Fibroblast of lung (primary cell): ENCODE data around the gene ANKMY1. TPM values are rescaled to one million over a fixed set of nuclear protein-coding genes. Genes with fewer than 3 reads are reported as not detected.

Experiments used
- DNase-seq, 2 donors: peaks; one replicate each; pipeline versions ENCODE4 v3.0.0 to v3.0.0-alpha.2; 2010; ENCODE audit warnings: low read depth in 2 of 2
- H2AFZ ChIP-seq: 2 replicates; pipeline ENCODE4 v1.5.1; 2012; ENCODE audit warnings: low read length, control low read depth, inconsistent platforms
- H3K27ac ChIP-seq: 2 replicates; pipeline ENCODE4 v1.5.1; 2011; ENCODE audit warnings: low read length, control low read depth; ENCODE audit not compliant: insufficient read depth
- H3K27me3 ChIP-seq: 2 replicates; pipeline ENCODE4 v1.5.1; 2011; ENCODE audit warnings: mild to moderate bottlenecking, low read length; ENCODE audit not compliant: control insufficient read depth, insufficient read depth
- H3K36me3 ChIP-seq: 2 replicates; pipeline ENCODE4 v1.5.1; 2011; ENCODE audit warnings: low read length; ENCODE audit not compliant: control insufficient read depth, insufficient read depth
- H3K4me1 ChIP-seq: 2 replicates; pipeline ENCODE4 v1.5.1; 2011; ENCODE audit warnings: low read length; ENCODE audit not compliant: control insufficient read depth, insufficient read depth; ENCODE audit errors: extremely low read depth
- H3K4me2 ChIP-seq: 2 replicates; pipeline ENCODE4 v1.5.1; 2011; ENCODE audit warnings: low read length, control low read depth; ENCODE audit not compliant: insufficient read depth; ENCODE audit errors: extremely low read depth
- H3K4me3 ChIP-seq, 4 experiments: fragments of 200-600 bp in 1 of 4; sonication (generic) in 1 of 4; replicated peaks in 1 of 4; 2 replicates each; pipeline ENCODE4 v1.5.1; 2011 to 2016; ENCODE audit warnings: low read length in 4 of 4, low read depth in 3 of 4, mild to moderate bottlenecking in 3 of 4, control low read depth in 2 of 4, inconsistent platforms in 1 of 4, mixed read lengths in 1 of 4; ENCODE audit not compliant: insufficient read depth in 1 of 4; ENCODE audit errors: control extremely low read depth in 1 of 4
- H3K79me2 ChIP-seq: 2 replicates; pipeline ENCODE4 v1.5.1; 2012; ENCODE audit warnings: mild to moderate bottlenecking, low read length, inconsistent platforms; ENCODE audit not compliant: control insufficient read depth, insufficient read depth
- H3K9ac ChIP-seq: 2 replicates; pipeline ENCODE4 v1.5.1; 2011; ENCODE audit warnings: mild to moderate bottlenecking, low read length, control low read depth; ENCODE audit not compliant: insufficient read depth
- H3K9me3 ChIP-seq: 2 replicates; pipeline ENCODE4 v1.5.1; 2012; ENCODE audit warnings: low read depth, low read length; ENCODE audit not compliant: control insufficient read depth, insufficient read depth
- H4K20me1 ChIP-seq: 2 replicates; pipeline ENCODE4 v1.5.1; 2011; ENCODE audit warnings: low read length; ENCODE audit not compliant: control insufficient read depth, insufficient read depth; ENCODE audit errors: extremely low read depth
- EZH2 ChIP-seq: IDR thresholded peaks from 2 replicates; pipeline ENCODE4 v1.5.1; 2012; ENCODE audit warnings: low read length, control low read depth, mild to moderate bottlenecking; ENCODE audit errors: missing control alignments
- polyA plus RNA-seq, 2 donors: library from polyadenylated mRNA; depleted of rRNA in 1 of 2; stranded (reverse) in 1 of 2; unstranded in 1 of 2; fragments of >200 nt; gene quantifications; 2 replicates each; pipeline ENCODE4 v1.2.1, GENCODE V29; 2011 to 2012; ENCODE audit warnings: missing spikeins in 1 of 2
- total RNA-seq: library from RNA; depleted of rRNA; stranded (reverse); fragments of >200 nt; gene quantifications from 2 replicates; pipeline ENCODE4 v1.2.1, GENCODE V29; 2014
- TF ChIP-seq, protein P1 (sequence below), 2 donors: IDR thresholded peaks in 1 of 2; conservative IDR thresholded peaks in 1 of 2; 1 replicate in 1 of 2; 2 replicates in 1 of 2; pipeline ENCODE4 v1.5.1; 2011 to 2012; ENCODE audit warnings: low read length in 2 of 2, control low read depth in 1 of 2, inconsistent platforms in 1 of 2, low read depth in 1 of 2, mild to moderate bottlenecking in 1 of 2

ANKMY1 gene
- total and polyA plus RNA-seq, 2 donors (not counting 1 experiment from before 2014, with no cell fraction given) = 2.8 to 7.4 TPM

DNA sequence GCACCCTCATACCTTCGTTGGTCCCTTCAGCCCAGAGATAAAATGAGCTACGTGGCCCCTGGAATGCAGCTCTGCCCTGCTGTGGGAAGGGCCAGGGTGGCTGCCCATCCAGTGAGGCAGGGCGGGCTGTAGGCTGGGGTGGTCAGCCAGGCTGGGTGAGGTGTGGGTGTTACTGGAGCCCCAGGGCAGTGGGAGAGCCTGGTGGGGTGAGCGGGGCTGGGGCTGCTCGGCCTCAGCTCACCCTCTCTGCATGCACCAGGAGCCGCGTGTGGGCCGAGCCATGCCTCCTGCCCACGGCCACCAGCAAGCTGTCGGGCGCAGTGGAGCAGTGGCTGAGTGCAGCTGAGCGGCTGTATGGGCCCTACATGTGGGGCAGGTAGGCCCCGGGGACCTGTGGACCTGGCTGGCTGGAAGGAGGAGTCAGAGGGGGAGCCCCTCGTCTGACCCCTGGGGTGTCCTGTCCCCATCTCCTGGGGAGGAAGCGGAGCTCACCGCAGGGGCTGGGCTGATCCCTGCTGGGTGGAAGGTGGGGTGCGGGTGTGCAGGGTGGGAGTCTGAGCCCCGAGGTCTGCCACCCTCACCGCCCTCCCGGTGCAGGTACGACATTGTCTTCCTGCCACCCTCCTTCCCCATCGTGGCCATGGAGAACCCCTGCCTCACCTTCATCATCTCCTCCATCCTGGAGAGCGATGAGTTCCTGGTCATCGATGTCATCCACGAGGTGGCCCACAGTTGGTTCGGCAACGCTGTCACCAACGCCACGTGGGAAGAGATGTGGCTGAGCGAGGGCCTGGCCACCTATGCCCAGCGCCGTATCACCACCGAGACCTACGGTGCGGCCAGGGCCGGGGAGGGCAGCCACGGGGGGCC lies 16.0 kb upstream of the ANKMY1 start:
- Histone ChIP-seq H3K27ac (no peak overlapping the region), H3K79me2 (peaks cover 5% of the 10 kb centered on the region), H3K27me3 (no peaks in the 10 kb centered on the region), H3K4me1 (peaks cover 4% of the 10 kb centered on the region), H2AFZ (no peak overlapping the region), H3K36me3 (peaks cover 3% of the 10 kb centered on the region), H3K9me3 (no peaks in the 10 kb centered on the region), H3K4me3 (no peak overlapping the region), H3K4me2 (no peak overlapping the region), H3K9ac (no peak overlapping the region), H4K20me1 (no peaks in the 10 kb centered on the region)
- TF ChIP-seq EZH2 = no peak
- TF ChIP-seq, protein P1, sequence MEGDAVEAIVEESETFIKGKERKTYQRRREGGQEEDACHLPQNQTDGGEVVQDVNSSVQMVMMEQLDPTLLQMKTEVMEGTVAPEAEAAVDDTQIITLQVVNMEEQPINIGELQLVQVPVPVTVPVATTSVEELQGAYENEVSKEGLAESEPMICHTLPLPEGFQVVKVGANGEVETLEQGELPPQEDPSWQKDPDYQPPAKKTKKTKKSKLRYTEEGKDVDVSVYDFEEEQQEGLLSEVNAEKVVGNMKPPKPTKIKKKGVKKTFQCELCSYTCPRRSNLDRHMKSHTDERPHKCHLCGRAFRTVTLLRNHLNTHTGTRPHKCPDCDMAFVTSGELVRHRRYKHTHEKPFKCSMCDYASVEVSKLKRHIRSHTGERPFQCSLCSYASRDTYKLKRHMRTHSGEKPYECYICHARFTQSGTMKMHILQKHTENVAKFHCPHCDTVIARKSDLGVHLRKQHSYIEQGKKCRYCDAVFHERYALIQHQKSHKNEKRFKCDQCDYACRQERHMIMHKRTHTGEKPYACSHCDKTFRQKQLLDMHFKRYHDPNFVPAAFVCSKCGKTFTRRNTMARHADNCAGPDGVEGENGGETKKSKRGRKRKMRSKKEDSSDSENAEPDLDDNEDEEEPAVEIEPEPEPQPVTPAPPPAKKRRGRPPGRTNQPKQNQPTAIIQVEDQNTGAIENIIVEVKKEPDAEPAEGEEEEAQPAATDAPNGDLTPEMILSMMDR (conservative IDR thresholded peaks at IDR 0.05 in 1 of 2, IDR thresholded peaks at IDR 0.05 in 1 of 2; ENCODE audit: low read depth in 1 of 2, low read length in 2 of 2) = no peak
- no peak for DNase-seq

DNA sequence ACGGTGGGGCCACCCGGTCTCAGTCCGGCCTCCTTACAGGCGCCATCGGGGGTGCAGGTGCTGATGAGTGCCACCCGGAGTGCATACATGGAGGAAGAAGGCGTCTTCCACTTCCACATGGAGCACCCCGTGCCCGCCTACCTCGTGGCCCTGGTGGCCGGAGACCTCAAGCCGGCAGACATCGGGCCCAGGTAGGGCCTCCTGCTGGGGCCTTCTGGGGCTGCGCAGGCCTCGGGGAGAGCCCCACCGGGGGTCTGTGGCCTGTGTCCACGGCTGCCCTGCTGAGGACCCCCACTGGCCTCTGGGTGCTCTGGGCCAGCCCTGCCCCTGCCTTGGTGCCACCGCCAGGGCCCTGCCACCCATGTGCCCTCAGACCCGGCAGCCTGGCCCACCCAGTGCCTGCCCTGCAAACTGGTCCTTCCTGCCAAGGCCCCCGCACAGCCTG lies 15.3 kb upstream of the ANKMY1 start:
- H3K4me2 ChIP-seq = no peak overlapping the region
- H3K79me2 ChIP-seq = peaks cover 5% of the 10 kb centered on the region
- H3K27ac ChIP-seq = no peak overlapping the region
- peaks cover 3% of the 10 kb centered on the region for H3K36me3 ChIP-seq
- no peaks in the 10 kb centered on the region for H3K9me3 ChIP-seq
- no peaks in the 10 kb centered on the region for H4K20me1 ChIP-seq
- H3K4me3 ChIP-seq = no peak overlapping the region
- DNase-seq = no peak
- TF ChIP-seq, protein P1 (conservative IDR thresholded peaks at IDR 0.05 in 1 of 2, IDR thresholded peaks at IDR 0.05 in 1 of 2; ENCODE audit: low read depth in 1 of 2, low read length in 2 of 2) = no peak
- no peak for TF ChIP-seq EZH2
- no peak overlapping the region for H2AFZ ChIP-seq
- no peaks in the 10 kb centered on the region for H3K27me3 ChIP-seq
- peaks cover 4% of the 10 kb centered on the region for H3K4me1 ChIP-seq
- H3K9ac ChIP-seq = no peak overlapping the region

- no peak overlapping the region for H3K4me3 ChIP-seq
- no peak overlapping the region for H3K4me2 ChIP-seq
- no peaks in the 10 kb centered on the region for H4K20me1 ChIP-seq
- no peak overlapping the region for H3K9ac ChIP-seq
- peaks cover 5% of the 10 kb centered on the region for H3K79me2 ChIP-seq
- DNase-seq = no peak
- peaks cover 6% of the 10 kb centered on the region for H3K4me1 ChIP-seq
- no peak for TF ChIP-seq EZH2
- H2AFZ ChIP-seq = no peak overlapping the region
- no peaks in the 10 kb centered on the region for H3K9me3 ChIP-seq
- H3K36me3 ChIP-seq = peaks cover 3% of the 10 kb centered on the region
- no peaks in the 10 kb centered on the region for H3K27me3 ChIP-seq
- no peak overlapping the region for H3K27ac ChIP-seq
Observed at GRCh38 chr2:240572141-240573031, 14.6 kb upstream of the ANKMY1 start.
